ENCODE data around the gene OR5M8. TPM values are rescaled to one million over a fixed set of nuclear protein-coding genes. Genes with fewer than 3 reads are reported as not detected.
A peak's percentile ranks its signal among the peaks of the same experiment; 100 is the strongest.

The OR5M8 gene
- total and polyA plus RNA-seq, 8 donors, result not detected

DNA sequence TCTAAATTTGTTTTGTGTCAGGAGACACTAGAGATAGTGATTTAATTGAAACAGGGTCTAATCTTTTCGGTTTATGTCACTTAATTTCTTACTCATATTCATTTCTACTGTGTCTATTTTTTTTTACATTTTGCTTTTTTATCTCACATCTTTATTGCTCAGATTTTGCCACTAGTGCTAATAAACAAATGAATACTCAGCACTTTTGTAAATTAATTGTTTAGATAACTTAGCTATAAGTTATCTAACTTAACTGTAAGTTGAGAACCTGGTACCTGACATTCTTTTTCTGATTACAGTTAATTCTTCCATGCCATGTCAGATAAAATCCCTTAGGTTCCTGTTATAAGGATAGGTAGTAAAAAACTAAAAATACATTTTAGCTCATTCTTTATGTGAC lies 22.1 kb upstream of the OR5M8 start:
- H3K27ac ChIP-seq, result no peak overlapping the region
- DNase-seq, result no peak
- no peaks in the 10 kb centered on the region for H3K36me3 ChIP-seq
- H3K4me1 ChIP-seq, result no peaks in the 10 kb centered on the region
- no peak overlapping the region for H3K4me3 ChIP-seq
- no peaks in the 10 kb centered on the region for H3K27me3 ChIP-seq
- intact Hi-C loops (cut with DNase I; ENCODE audit: low total_unique reads), result no loop called here
- H3K9me3 ChIP-seq, result peaks cover 0 to 15% (median 0%) of the 10 kb centered on the region in 4 donors
- WGBS, 5 donors, result 72 to 87% (median 78%) methylated on average over 1 of the region's 1 CpG
- TF ChIP-seq EP300 (IDR thresholded peaks at IDR 0.05) (no peak), CTCF (IDR thresholded peaks at IDR 0.05) (no peak), POLR2AphosphoS5 (IDR thresholded peaks at IDR 0.05) (no peak), POLR2A (IDR thresholded peaks at IDR 0.05) (no peak)

DNA sequence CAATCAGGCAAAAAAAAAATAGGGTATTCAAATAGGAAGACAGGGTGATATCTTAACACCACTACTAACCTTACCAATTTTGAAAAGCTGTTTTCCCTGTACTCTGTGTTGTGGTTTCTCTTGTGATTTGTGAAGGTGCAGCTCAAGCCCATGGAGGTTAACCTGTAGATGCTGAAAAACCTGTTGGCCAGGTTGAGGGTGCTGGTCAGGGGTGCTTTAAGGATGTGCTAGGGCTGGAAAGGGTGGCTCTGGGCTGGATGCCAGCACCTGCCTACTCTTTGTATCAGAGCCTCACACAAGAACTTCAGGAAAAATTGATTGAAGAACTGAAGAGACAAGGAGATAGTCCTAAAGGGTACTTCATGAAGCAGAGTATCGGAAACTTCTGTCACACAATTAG lies 18.3 kb upstream of the OR5M8 start:
- TF ChIP-seq POLR2A (IDR thresholded peaks at IDR 0.05), result no peak
- TF ChIP-seq EP300 (IDR thresholded peaks at IDR 0.05), result no peak
- TF ChIP-seq POLR2AphosphoS5 (IDR thresholded peaks at IDR 0.05), result no peak
- TF ChIP-seq CTCF (IDR thresholded peaks at IDR 0.05), result no peak
- H3K9me3 ChIP-seq, result peaks cover 0 to 7% (median 0%) of the 10 kb centered on the region in 4 donors
- intact Hi-C loops (cut with DNase I; ENCODE audit: low total_unique reads), result no loop called here
- WGBS, 5 donors, result 78 to 91% (median 88%) methylated on average over 1 of the region's 1 CpG
- H3K27me3 ChIP-seq, result no peaks in the 10 kb centered on the region
- H3K36me3 ChIP-seq, result no peaks in the 10 kb centered on the region
- peak in 1 of 2 donors; percentile 69 for DNase-seq
- H3K4me1 ChIP-seq, result no peaks in the 10 kb centered on the region
- H3K27ac ChIP-seq, result no peak overlapping the region
- H3K4me3 ChIP-seq, result no peak overlapping the region

DNA sequence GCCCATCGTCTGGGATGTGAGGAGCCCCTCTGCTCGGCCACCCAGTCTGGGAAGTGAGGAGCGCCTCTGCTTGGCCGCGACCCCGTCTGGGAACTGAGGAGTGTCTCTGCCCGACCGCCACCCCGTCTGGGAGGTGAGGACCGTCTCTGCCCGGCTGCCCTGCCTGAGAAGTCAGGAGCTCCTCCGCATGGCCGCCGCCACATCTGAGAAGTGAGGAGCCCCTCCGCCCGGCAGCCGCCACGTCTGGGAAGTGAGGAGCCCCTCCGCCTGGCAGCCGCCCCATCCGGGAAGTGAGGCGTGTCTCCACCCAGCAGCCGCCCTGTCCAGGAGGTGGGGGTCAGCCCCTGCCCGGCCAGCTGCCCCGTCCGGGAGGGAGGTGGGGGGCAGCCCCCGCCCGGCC lies 5.8 kb upstream of the OR5M8 start:
- Histone ChIP-seq H3K36me3 (no peaks in the 10 kb centered on the region), H3K4me1 (no peaks in the 10 kb centered on the region), H3K27ac (no peak overlapping the region), H3K4me3 (no peak overlapping the region), H3K27me3 (no peaks in the 10 kb centered on the region), H3K9me3 (peaks cover 0 to 37% (median 10%) of the 10 kb centered on the region in 4 donors)
- 93 to 97% (median 96%) methylated on average over 6 to 28 of the region's 28 CpGs for WGBS, 5 donors
- intact Hi-C loops (cut with DNase I; ENCODE audit: low total_unique reads), result no loop called here
- DNase-seq, result no peak
- TF ChIP-seq POLR2AphosphoS5 (IDR thresholded peaks at IDR 0.05) (no peak), EP300 (IDR thresholded peaks at IDR 0.05) (no peak)

- H3K4me1 ChIP-seq, result no peaks in the 10 kb centered on the region
- intact Hi-C loops (cut with DNase I; ENCODE audit: low total_unique reads), result no loop called here
- no peaks in the 10 kb centered on the region for H3K36me3 ChIP-seq
- WGBS, 5 donors, result 77 to 85% (median 81%) methylated on average over 2 of the region's 2 CpGs
- no peak for DNase-seq
- H3K27ac ChIP-seq, result no peak overlapping the region
- H3K4me3 ChIP-seq, result no peak overlapping the region
- no peaks in the 10 kb centered on the region for H3K27me3 ChIP-seq
- TF ChIP-seq CTCF (IDR thresholded peaks at IDR 0.05), result no peak
- no peak for TF ChIP-seq POLR2A (IDR thresholded peaks at IDR 0.05)
- no peak for TF ChIP-seq POLR2AphosphoS5 (IDR thresholded peaks at IDR 0.05)
- TF ChIP-seq EP300 (IDR thresholded peaks at IDR 0.05), result no peak
- H3K9me3 ChIP-seq, result peaks cover 0 to 32% (median 10%) of the 10 kb centered on the region in 4 donors
Measured at GRCh38 chr11:56495117-56495516, 3.9 kb upstream of the OR5M8 start.

GRCh38 chr11:56486801-56487200 lies 4.4 kb downstream of the OR5M8 start:
- Histone ChIP-seq H3K36me3 (no peaks in the 10 kb centered on the region), H3K9me3 (peaks cover 0 to 7% (median 0%) of the 10 kb centered on the region in 4 donors), H3K27ac (no peak overlapping the region), H3K4me3 (no peak overlapping the region), H3K4me1 (no peaks in the 10 kb centered on the region), H3K27me3 (no peaks in the 10 kb centered on the region)
- TF ChIP-seq EP300 (IDR thresholded peaks at IDR 0.05), result no peak
- whole genome bisulfite sequencing, 5 donors, result 12 to 61% (median 36%) methylated on average over 3 of the region's 3 CpGs
- no peak for DNase-seq
- intact Hi-C loops (cut with DNase I; ENCODE audit: low total_unique reads), result no loop called here

All from stomach (tissue), 9 donors.